ENCODE measurements around the gene MAST1.

The MAST1 gene

GRCh38 chr19:12858041-12858928 lies 20.0 kb downstream of the MAST1 start:
- DNase-seq (ENCODE audit: low read depth in 1 of 2, low spot score in 1 of 2) = no peak
- H3K27me3 ChIP-seq (ENCODE audit: insufficient read depth, poor library complexity, severe bottlenecking) = no peaks in the 10 kb centered on the region
- TF ChIP-seq, protein P1, sequence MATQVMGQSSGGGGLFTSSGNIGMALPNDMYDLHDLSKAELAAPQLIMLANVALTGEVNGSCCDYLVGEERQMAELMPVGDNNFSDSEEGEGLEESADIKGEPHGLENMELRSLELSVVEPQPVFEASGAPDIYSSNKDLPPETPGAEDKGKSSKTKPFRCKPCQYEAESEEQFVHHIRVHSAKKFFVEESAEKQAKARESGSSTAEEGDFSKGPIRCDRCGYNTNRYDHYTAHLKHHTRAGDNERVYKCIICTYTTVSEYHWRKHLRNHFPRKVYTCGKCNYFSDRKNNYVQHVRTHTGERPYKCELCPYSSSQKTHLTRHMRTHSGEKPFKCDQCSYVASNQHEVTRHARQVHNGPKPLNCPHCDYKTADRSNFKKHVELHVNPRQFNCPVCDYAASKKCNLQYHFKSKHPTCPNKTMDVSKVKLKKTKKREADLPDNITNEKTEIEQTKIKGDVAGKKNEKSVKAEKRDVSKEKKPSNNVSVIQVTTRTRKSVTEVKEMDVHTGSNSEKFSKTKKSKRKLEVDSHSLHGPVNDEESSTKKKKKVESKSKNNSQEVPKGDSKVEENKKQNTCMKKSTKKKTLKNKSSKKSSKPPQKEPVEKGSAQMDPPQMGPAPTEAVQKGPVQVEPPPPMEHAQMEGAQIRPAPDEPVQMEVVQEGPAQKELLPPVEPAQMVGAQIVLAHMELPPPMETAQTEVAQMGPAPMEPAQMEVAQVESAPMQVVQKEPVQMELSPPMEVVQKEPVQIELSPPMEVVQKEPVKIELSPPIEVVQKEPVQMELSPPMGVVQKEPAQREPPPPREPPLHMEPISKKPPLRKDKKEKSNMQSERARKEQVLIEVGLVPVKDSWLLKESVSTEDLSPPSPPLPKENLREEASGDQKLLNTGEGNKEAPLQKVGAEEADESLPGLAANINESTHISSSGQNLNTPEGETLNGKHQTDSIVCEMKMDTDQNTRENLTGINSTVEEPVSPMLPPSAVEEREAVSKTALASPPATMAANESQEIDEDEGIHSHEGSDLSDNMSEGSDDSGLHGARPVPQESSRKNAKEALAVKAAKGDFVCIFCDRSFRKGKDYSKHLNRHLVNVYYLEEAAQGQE (IDR thresholded peaks at IDR 0.05; ENCODE audit: insufficient replicate concordance, low read depth) = no peak
- TF ChIP-seq, protein P2, sequence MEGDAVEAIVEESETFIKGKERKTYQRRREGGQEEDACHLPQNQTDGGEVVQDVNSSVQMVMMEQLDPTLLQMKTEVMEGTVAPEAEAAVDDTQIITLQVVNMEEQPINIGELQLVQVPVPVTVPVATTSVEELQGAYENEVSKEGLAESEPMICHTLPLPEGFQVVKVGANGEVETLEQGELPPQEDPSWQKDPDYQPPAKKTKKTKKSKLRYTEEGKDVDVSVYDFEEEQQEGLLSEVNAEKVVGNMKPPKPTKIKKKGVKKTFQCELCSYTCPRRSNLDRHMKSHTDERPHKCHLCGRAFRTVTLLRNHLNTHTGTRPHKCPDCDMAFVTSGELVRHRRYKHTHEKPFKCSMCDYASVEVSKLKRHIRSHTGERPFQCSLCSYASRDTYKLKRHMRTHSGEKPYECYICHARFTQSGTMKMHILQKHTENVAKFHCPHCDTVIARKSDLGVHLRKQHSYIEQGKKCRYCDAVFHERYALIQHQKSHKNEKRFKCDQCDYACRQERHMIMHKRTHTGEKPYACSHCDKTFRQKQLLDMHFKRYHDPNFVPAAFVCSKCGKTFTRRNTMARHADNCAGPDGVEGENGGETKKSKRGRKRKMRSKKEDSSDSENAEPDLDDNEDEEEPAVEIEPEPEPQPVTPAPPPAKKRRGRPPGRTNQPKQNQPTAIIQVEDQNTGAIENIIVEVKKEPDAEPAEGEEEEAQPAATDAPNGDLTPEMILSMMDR (IDR thresholded peaks at IDR 0.05; ENCODE audit: insufficient read depth, low read length) = no peak
- TF ChIP-seq POLR2AphosphoS5 (IDR thresholded peaks at IDR 0.05; ENCODE audit: low read depth) = no peak
- no peak overlapping the region for H3K4me3 ChIP-seq (replicated peaks; ENCODE audit: insufficient read depth, low read length)
- no peak overlapping the region for H3K27ac ChIP-seq (replicated peaks)

DNA sequence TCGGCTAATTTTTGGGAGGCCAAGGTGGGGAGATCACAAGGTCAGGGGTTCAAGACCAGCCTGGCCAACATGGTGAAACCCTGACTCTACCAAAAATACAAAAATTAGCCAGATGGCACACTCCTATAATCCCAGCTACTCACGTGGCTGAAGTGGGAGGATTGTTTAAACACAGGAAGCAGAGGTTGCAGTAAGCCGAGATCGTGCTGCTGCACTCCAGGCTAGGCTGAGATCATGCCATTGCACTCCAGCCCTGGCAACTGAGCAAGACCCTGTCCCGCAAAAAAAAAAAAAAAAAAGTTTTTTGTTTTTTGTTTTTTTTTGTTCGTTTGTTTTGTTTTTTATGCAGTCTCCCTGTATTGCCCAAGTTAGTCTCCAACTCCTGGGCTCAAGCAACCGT lies 21.2 kb downstream of the MAST1 start:
- H3K27me3 ChIP-seq (ENCODE audit: insufficient read depth, poor library complexity, severe bottlenecking) = no peaks in the 10 kb centered on the region
- H3K27ac ChIP-seq (replicated peaks) = no peak overlapping the region
- DNase-seq (ENCODE audit: low read depth in 1 of 2, low spot score in 1 of 2) = no peak
- H3K4me3 ChIP-seq (replicated peaks; ENCODE audit: insufficient read depth, low read length) = no peak overlapping the region
- TF ChIP-seq, protein P1 (IDR thresholded peaks at IDR 0.05; ENCODE audit: insufficient replicate concordance, low read depth) = no peak
- TF ChIP-seq, protein P2 (IDR thresholded peaks at IDR 0.05; ENCODE audit: insufficient read depth, low read length) = no peak

DNA sequence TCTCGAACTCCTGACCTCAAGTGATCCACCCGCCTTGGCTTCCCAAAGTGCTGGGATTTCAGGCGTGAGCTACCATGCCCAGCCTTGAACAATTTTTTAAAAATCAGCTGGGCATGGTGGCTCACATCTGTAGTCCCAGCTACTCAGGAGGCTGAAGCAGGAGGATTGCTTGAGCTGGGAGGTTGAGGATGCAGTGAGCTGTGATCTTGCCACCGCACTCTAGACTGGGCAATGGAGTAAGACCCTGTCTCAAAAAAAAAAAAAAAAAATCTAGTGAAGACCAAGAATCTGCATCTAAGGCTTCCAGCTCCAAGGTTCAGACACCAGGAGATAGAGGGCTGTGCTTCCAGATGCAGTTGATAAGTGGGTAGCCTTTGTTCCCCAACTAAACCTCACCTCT lies 25.8 kb downstream of the MAST1 start:
- Histone ChIP-seq H3K4me3 (replicated peaks; ENCODE audit: insufficient read depth, low read length) (no peak overlapping the region), H3K27me3 (ENCODE audit: insufficient read depth, poor library complexity, severe bottlenecking) (no peaks in the 10 kb centered on the region), H3K27ac (replicated peaks) (no peak overlapping the region)
- TF ChIP-seq GABPA (IDR thresholded peaks at IDR 0.05; ENCODE audit: low read depth) = no peak
- TF ChIP-seq, protein P1 (IDR thresholded peaks at IDR 0.05; ENCODE audit: insufficient replicate concordance, low read depth) = no peak
- TF ChIP-seq, protein P2 (IDR thresholded peaks at IDR 0.05; ENCODE audit: insufficient read depth, low read length) = no peak
- TF ChIP-seq SPI1 (IDR thresholded peaks at IDR 0.05; ENCODE audit: borderline replicate concordance, low read depth) = no peak
- no peak for TF ChIP-seq POLR2AphosphoS5 (IDR thresholded peaks at IDR 0.05; ENCODE audit: low read depth)
- DNase-seq (ENCODE audit: low read depth in 1 of 2, low spot score in 1 of 2) = no peak
